GM12878 (cell line): Measurements from ENCODE around the gene KERA. TPM values are rescaled to one million over a fixed set of nuclear protein-coding genes. Genes with fewer than 3 reads are reported as not detected.

Experiments
- BCL11A ChIP-seq: IDR thresholded peaks from 2 replicates; pipeline ENCODE4 v1.6.1; 2011; ENCODE audit warnings: low read depth, low read length
- CHD1 ChIP-seq: IDR thresholded peaks from 2 replicates; pipeline ENCODE4 v1.6.1; 2012; ENCODE audit warnings: low read depth, low read length, improper control_type of control experiment
- CHD2 ChIP-seq: IDR thresholded peaks from 2 replicates; pipeline ENCODE4 v1.6.1; 2011; ENCODE audit warnings: low read depth, low read length, improper control_type of control experiment, borderline replicate concordance
- DPF2 ChIP-seq: fragments of 450-650 bp; IDR thresholded peaks from 2 replicates; pipeline ENCODE4 v1.6.1; 2017; ENCODE audit warnings: mild to moderate bottlenecking
- HSF1 ChIP-seq: fragments of 150-350 bp; IDR thresholded peaks from 2 replicates; pipeline ENCODE4 v1.6.1; 2014; ENCODE audit warnings: mild to moderate bottlenecking, low read depth, low read length
- IRF5 ChIP-seq: fragments of 450-650 bp; IDR thresholded peaks from 2 replicates; pipeline ENCODE4 v1.6.1; 2017; ENCODE audit warnings: borderline replicate concordance
- KLF5 ChIP-seq: fragments of 450-650 bp; IDR thresholded peaks from 2 replicates; pipeline ENCODE4 v1.6.1; 2014; ENCODE audit warnings: mild to moderate bottlenecking; ENCODE audit not compliant: partially characterized antibody
- MAX ChIP-seq: IDR thresholded peaks from 2 replicates; pipeline ENCODE4 v1.6.1; 2012; ENCODE audit warnings: low read depth, low read length, improper control_type of control experiment
- NKRF ChIP-seq: fragments of 450-650 bp; conservative IDR thresholded peaks from 2 replicates; pipeline ENCODE4 v1.6.1; 2017; ENCODE audit warnings: mild to moderate bottlenecking, moderate library complexity
- PRDM15 ChIP-seq: fragments of 450-650 bp; formaldehyde crosslinking; IDR thresholded peaks from 2 replicates; pipeline ENCODE4 v1.4.0; 2020; ENCODE audit warnings: mild to moderate bottlenecking, moderate library complexity
- TCF3 ChIP-seq: IDR thresholded peaks from 2 replicates; pipeline ENCODE4 v1.6.1; 2012; ENCODE audit warnings: low read depth, mild to moderate bottlenecking, low read length, borderline replicate concordance; ENCODE audit not compliant: insufficient read depth
- USF1 ChIP-seq: IDR thresholded peaks from 2 replicates; pipeline ENCODE4 v1.6.1; 2011; ENCODE audit warnings: borderline replicate concordance, low read depth, mild to moderate bottlenecking, moderate library complexity, mixed read lengths, low read length; ENCODE audit not compliant: insufficient read depth; ENCODE audit errors: extremely low read length
- ZBED1 ChIP-seq: IDR thresholded peaks from 2 replicates; pipeline ENCODE4 v1.6.1; 2016; ENCODE audit warnings: borderline replicate concordance
- ZNF274 ChIP-seq: IDR thresholded peaks from one replicate; pipeline ENCODE4 v1.8.0; 2011; ENCODE audit not compliant: insufficient read length, insufficient read depth
- ZNF687 ChIP-seq: fragments of 450-650 bp; IDR thresholded peaks from 2 replicates; pipeline ENCODE4 v1.6.1; 2017; ENCODE audit warnings: mild to moderate bottlenecking, moderate library complexity
- polyA plus RNA-seq, 11 experiments: library from polyadenylated mRNA; depleted of rRNA in 4 of 11; unstranded in 6 of 11; stranded (reverse) in 5 of 11; fragments of >200 nt; fragmentation: Nextera tagmentation in 4 of 11; fragmentation: Illumina TruSeq in 1 of 11; extraction: Ambion mirVana in 4 of 11; extraction: Trizol in 1 of 11; gene quantifications; 1 replicate in 1 of 11; 2 replicates in 10 of 11; pipeline versions ENCODE4 v1.2.1 to v1.2.3, GENCODE V29; 2011 to 2016; ENCODE audit warnings: inconsistent platforms in 2 of 11, missing spikeins in 2 of 11, low read depth in 1 of 11
- total RNA-seq, 4 experiments: library from RNA; depleted of rRNA in 3 of 4; stranded (reverse); fragments of >200 nt in 3 of 4; fragmentation: Illumina TruSeq in 1 of 4; extraction: Trizol in 1 of 4; gene quantifications; 2 replicates each; pipeline versions ENCODE4 v1.2.1 to v1.2.3, GENCODE V29; 2013 to 2021

Gene KERA
- total and polyA plus RNA-seq, 10 of the 15 experiments (the other 5 are each of a cell fraction or from before 2014, with no cell fraction given): not detected

GRCh38 chr12:91009319-91009950 lies 48.4 kb downstream of the KERA start (continued):
- TF ChIP-seq PRDM15 (CRISPR knock-in tag) (no peak), NKRF (no peak), HSF1 (no peak), ZNF687 (no peak), IRF5 (no peak), CHD2 (no peak), USF1 (no peak), KLF5 (no peak), TCF3 (no peak), DPF2 (peak; percentile 89), CHD1 (no peak), ZNF274 (no peak), ZBED1 (no peak), MAX (no peak), BCL11A (peak; percentile 95)
